DMS114 treated with DMSO at 0.1 percent for 48 hours (cell line): Measurements from ENCODE around the gene TAF4.
"Not testable (repeated sequence)": the region's sequence is repeated elsewhere in the genome, so short reads cannot be mapped to it uniquely, and the experiment has no call there.

Experiments used
- DNase-seq: peaks from one replicate; lab custom pipeline; 2025; ENCODE audit not compliant: unreplicated experiment; lab: John Stamatoyannopoulos, UW

Gene TAF4

DNA sequence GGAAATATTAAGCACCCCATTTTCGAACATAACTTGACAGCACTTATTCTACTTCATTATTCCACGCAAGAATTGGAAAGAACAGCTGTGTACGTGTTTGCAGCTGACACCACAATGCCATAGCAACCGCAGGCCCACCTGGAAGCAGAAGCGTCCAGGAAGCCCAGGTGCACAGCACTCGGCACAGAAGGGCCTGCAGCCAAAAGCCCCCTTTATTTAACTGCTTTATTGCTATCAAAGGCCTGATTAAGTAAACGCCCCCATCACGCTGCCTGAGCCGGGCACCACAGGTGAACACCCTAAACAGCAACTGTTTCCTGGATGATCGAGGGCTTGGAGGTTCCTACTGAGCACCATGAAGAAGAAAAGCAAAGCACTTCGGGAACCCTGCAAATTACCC is 6.3 kb downstream of the TAF4 start:
- DNase-seq: no peak

DNA sequence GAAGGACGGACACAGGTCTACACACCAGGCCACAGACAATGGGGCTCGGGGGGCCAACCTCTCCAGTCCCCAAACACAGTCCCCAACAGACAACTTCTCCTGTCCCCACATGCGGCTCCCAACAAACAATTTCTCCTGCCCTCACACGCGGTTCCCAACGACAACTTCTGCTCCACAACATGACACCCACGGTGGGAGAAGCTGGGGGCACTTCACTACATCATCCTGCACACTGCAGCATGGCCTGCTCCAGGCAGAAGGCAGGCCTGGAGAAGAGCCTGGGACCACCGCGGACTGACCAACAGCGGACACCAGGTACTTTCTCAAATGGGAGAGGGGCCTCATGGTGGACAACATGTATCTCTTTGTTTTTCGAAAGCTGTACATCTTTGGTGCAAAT is 6.7 kb downstream of the TAF4 start:
- no peak for DNase-seq

DNA sequence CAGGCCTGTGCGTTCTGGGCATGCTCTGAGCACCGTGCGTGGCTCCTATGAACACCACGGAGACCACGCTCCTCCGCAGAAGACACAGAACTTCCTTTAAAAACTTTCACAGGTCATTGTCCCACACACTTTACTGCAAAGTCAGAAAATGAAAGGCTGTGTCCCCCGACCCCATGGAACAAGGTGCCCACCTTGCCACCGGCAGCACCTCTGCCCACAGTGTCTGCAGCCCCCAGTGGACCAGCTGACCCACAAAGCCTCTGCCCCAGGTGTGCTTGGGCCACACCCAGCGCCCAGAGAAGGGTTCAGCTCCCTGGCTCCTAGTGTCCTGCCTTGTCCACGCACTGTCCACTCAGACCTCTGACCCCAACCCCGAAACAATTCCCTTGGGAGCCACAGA is 8.7 kb downstream of the TAF4 start:
- DNase-seq: no peak

DNA sequence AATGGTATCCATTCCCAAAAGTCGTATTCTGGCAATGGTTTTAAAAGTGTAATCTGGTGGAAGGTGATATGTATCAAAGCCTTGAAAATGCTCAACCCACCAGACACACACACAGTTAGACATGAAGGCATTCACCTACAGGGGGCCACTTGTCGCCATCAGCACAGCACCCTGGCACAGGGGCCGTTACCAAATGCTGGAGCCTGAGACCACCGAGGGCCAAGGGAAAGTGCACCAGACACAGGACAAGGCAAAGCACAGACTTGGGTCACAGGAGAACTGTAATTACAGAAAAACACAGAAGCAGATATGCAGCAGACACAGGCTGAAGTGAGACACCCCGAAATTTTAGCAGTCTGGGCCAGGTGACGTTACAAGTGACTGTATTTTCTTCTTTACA is 9.3 kb downstream of the TAF4 start:
- DNase-seq: no peak

DNA sequence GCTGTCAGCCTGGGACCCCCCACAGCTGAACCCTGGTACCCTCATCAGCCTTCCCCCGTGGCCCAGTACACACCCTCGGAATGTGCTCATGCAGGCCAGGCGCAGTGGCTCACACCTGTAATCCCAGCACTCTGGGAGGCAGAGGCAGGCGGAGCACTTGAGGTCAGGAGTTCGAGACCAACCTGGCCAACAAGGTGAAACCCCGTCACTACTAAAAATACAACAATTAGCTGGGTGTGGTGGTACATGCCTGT is 9.9 kb downstream of the TAF4 start:
- not testable (repeated sequence) for DNase-seq

DNA sequence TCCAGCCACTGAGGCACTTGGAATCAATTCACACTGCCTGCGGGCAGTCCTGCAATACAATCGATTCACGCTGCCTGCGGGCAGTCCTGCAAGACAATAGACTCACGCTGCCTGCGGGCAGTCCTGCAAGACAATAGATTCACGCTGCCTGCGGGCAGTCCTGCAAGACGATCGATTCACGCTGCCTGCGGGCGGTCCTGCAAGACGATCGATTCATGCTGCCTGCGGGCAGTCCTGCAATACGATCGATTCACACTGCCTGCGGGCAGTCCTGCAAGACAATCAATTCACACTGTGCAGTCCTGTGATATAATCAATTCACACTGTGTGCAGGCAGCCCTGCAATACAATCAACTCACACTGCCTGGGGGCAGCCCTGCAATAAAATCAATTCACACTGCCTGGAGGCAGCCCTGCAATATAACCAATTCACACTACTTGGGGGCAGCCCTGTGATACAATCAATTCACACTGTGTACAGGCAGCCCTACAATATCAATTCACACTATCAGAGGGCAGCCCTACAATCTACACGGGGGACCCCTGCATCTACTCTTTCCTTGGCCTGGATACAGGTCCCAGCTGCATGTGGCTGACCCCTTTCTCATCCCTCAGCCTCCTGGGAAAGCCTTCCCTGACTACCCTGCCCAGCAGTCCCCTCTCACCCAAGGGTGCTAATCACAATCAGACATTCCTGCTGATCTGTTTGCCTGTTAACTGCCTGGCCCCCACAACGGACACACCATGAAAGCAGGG is 10.4 kb downstream of the TAF4 start:
- DNase-seq: no peak

DNA sequence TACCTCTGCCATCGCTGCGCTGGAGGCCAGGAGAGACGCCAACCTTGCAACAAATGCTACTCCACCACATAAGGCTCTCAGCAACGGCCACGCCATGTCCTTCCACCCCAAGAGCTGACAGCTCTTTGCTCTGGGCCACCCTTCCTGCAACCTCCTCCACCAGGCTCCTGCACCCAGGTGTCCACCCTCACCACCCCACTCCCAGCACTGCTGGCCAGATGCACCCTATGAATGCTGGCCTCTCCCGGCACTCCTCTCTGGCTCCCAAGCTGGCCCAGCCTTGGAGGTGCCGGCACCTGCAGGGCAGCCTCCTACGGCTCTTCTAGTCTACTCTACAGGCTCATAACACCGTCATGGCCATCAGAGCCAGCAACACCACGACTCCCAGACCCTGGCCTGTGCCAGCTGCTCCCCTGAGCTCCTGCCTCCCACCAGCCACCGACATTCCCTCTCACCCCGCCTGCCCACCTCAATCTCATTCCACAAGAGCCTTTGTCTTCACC is 11.2 kb downstream of the TAF4 start:
- DNase-seq: no peak

DNA sequence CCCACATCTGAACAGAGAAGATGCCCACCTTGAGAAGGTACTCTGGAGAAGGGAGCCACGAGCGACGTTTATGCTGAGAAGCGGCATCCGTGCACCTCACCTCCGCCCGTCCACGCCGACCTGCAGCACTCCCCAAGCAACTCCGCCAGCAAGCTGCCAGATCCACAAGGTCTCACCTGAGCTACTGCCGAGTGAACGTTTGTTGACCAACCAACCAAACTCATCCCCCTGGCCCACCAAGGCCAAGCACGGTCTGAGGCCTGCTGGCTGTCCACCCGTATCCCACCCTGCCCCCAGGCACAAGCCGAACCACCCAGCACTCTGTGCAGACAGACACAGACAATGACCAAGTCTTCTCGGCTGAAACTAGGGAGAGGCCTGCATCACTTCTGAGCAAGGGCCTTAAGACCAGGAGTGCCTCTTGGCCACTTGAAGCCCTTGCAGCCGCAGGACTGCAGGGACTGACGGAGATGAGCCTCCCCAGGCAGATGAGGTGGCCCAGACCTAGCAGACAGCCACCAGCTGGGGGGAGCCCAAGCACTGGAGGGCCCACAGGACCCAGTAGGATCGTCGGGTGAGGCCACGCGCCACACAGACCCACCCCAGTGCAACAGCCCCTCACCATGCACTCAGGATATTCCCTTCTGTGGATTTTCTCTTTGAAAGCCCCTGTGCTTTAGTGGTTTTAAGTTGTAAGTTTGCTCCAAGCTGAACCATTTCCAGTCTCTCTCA is 12.1 kb downstream of the TAF4 start:
- DNase-seq: no peak

DNA sequence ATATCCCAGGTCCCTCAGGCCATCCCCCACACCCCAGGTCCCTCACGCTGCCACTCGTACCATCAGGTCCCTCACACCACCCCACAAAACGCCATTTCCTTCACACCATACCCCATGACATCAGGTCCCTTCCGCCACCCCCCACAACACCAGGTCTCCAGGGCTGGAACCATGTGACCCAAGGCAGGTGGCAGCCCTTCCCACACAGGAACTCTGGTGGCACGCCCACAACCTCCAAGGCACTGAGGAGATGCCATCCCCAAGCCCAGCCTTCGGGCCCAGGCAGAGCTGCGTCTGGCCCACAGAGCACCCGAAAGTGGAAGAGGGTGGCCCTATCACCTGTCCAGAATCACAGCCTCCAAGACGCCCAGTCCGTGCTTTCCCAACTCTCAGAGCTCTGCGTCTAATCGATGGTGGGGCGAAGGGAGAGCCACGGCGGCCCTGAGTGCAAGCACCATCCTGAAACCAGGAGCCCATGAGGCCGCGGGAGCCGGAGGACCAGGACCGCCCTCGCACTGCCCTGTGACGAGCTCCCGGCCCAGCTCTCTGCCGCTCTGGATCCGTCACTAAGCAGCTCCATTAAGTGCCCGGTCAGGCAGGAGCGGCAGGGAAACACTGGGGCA is 12.7 kb downstream of the TAF4 start:
- DNase-seq: no peak

DNA sequence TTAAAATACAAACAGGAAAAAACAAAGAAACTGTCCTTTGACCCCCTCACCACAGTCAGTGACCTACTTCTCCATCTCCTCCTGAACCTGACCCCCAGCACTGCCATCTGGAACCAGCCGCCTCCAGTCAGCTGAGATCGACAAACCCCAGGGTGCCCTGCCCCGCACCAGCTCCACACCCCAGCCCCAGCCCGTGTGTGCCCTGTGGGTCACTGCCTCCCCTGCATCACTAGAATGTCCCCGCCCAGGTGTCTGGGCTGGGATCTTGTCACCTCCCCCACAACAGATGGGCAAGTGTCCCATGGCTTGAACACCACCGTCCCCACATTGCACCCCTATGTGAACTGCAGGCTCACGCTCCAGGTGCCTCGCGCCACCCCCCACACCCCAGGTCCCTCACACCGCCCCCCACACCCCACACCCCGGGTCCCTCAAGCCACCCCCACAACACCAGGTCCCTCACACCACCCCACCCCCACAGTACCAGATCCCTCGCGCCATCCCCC is 13.3 kb downstream of the TAF4 start:
- no peak for DNase-seq

DNA sequence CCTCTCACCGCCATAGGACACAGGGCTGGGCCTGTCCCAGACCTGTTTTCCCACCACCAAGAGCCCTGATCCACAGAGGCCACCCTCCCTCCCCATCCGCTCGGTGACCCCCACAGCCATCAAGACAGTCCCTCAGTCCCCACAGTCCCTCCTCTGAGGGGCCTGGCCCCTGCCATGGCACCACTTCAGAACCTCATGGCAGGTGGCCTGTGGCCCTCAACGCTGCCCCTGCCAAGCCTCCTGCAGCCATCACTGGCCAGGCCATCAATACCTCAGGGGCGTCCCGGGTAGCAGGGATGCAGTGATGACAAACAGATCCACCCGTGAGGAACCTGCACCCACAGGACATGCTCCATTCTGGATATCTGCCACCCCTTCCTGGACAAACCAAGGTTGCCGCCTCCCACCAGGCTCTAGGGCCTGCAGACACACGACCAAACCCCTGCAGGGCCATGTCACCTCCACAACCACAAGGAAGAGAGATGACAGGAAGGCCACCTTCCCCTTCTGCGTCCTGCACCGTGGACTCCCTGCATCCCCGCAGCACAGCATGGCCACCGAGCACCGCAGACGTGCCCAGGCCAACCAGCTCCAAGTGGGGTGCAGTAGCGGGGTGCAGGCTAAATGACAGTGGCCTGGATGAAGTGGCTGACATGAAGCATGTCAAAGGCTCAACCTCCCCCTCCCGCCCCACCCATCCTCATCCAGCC is 14.0 kb downstream of the TAF4 start:
- no peak for DNase-seq

DNA sequence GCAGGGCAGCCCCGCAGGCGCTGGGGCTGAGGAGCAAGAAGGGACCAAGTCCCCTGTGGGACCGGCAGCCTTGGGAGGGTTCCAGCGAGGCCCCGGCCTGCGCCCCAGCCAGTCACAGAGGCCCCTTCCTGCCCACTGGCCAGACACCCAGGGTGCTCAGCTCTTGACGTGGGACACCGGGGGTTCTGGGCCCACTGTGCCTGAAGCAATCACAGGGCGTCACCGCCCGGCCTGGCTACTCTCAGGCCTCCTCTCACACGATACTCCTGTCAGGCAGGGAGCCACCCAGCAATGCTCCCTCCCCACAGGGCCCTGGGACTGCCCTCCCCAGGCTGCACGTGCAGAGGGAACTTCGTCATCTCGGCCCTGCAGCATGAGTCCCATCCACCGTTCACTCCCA is 14.5 kb downstream of the TAF4 start:
- no peak for DNase-seq

DNA sequence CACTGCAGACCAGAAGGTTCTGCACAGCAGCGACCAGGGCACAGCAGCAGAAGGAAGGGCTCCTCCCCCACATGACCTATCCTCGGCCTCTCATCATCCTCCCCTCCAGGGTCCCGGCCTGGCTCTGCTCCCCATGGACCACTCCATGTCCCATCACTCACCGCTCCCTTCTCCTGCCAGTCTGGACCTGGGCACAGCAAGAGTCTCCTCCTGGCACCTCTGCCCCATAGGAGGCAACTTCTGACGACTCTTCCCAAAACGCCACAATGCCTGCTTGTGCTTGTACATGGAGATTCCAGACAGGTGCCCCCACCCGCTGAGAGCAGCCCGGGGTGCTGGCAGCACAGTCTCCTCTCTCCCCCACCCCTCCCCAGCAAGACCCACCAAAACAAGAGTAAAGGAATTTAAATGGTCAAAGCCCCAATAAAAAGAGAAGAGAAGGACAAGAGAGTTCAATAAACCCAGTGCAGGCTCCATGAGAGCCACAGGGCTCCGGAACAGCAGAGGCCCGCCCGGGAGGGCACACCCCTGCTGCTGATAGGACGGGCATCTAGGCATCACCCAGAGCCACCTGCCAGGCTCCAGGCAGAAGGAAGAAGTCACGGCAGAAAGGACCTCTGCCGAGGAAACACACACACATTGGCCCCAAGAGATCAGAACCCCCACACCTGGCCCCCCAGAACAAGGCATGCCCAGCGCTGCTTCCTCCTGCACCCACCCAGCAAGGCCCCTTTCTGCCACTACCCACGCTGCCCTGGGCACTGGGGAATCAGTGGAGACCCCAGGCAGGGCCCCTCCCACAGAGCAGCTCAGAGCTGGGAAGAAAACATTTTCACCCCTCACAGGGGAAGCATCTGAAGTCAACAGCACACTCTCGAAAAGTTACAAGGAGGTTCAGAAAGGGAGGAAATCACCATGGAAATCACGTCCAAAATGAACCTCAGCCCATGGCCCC is 15.2 kb downstream of the TAF4 start:
- DNase-seq: no peak

DNA sequence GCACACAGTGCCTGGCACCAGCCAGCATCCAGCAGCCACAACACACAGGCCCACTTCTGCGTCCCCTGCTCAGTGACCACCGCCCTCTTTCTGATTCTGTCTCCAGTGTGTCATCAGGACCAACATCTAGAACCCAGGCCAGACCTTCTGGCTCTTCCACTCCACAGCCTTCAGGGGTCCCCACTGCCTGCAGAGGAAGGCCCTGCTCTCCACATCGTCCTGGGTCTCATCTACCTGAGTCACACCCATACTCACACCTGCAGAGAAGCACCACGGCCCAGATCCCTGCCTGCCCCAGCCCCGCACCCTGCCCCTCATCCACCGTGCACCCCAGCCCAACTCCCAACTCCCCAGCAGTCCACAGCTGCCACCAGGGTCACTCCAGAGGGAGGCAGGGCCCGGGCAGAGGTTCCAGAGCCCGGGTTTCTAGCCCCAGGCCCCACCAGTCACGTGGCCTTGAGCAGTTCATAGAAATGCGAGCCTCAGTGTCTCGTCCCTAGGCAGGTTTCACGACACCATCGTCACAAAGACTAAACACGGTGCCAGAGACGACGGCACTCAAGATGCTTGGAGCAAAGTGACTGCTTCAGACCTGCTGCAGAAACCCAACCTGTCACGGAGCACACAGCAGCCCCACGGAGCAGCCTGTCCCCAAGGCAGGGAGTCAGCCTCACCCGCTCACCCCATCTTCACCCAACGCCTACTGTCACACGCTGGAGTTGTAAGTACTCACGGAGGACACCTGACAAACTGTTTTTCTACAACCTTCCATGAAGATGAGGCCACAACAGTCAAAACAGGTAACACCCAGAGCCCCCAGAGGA is 16.1 kb downstream of the TAF4 start:
- no peak for DNase-seq

DNA sequence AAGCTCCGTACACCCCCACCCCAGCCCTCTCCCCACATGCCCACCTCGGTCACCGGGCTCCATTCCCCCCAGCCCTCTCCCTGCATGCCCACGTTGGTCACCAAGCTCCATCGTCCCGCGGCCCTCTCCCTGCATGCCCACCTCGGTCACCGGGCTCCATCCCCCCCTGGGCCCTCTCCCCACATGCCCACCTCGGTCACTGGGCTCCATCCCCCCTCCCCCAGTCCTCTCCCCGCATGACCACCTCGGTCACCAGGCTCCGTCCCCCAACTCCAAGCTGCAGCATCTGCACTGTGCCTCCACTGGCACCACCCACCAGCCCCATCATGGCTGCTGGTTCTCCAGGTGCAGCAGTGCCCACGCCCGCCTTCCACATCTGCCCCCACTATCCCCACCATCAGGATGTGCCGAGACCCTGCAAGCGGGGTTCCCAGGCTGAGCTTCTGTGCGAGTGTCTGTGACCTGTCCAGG is 16.8 kb downstream of the TAF4 start:
- no peak for DNase-seq

DNA sequence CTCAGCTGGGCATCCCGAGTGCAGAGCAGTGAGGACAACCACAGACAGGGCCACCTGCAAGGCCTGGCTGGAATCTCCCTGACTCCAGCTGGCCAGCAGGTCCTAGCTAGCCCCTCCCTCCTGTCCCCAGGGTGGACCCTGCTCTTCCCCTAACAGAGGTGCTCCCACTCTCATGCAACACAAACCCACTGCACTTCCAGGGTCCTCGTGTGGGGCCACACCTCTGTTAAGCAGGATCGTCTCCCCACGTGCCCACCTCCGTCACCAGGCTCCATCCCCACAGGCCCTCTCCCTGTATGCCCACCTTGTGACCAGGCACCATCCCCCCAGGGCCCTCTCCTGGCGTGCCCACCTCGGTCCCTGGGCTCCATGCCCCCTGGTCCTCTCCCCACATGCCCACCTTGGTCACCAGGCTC is 17.3 kb downstream of the TAF4 start:
- no peak for DNase-seq

DNA sequence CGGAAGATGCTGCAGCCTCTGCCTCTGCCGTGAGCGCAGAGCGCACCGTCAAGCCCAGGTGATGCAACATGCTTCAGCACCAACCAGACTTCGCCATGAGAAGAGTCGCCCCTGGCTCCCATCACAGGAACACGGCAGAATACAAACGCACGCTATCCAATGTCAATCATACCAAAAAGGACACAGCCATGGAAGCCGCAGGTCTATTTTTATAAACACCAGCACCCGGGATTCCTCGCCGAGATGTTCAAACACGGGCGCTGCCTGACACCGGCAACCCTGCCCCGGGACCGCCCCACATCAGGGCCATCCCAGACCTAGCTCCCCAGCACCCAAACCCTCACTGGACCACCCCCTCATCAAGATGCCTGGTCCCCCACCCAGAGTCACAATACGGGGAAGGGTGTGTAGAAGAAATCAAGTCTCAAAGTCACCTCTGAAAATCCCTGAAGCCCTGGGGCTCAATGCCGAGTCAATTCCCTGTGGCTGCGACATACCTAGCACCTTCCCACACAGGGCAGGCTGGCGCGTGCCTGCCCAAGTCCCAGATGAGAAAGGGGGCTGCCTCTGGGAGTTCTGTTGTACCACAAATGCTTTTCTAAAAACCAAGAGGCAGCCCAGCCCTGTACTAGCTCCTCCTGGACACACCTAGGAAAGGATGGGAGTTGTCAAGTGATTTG is 17.9 kb downstream of the TAF4 start:
- DNase-seq: no peak

DNA sequence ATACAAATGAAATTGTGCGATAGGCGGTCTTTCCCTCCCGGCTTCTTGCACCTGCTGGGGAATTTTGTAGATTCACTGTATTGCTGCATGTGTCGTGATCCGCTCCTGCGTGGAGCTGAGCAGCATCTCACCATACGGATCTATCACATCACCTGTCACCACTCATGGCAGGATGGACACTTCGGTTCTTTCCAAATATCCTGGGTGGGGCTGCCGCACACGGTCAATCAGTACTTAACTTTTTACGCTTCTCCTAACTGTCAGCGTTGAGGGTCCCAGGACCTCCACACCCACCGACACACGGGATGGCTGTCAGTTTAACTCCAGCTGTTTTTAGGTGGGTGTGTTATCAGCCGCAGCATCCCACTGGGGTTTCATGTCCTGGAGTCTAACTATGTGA is 19.2 kb downstream of the TAF4 start:
- DNase-seq: no peak
